NCI-H2196 (cell line): ENCODE measurements around the gene GOLGB1.
"Not testable (repeated sequence)": the region's sequence is repeated elsewhere in the genome, so short reads cannot be mapped to it uniquely, and the experiment has no call there.

ENCODE experiments used
- DNase-seq: peaks from one replicate; lab custom pipeline; 2025; ENCODE audit not compliant: unreplicated experiment; lab: John Stamatoyannopoulos, UW

GOLGB1 gene, protein sequence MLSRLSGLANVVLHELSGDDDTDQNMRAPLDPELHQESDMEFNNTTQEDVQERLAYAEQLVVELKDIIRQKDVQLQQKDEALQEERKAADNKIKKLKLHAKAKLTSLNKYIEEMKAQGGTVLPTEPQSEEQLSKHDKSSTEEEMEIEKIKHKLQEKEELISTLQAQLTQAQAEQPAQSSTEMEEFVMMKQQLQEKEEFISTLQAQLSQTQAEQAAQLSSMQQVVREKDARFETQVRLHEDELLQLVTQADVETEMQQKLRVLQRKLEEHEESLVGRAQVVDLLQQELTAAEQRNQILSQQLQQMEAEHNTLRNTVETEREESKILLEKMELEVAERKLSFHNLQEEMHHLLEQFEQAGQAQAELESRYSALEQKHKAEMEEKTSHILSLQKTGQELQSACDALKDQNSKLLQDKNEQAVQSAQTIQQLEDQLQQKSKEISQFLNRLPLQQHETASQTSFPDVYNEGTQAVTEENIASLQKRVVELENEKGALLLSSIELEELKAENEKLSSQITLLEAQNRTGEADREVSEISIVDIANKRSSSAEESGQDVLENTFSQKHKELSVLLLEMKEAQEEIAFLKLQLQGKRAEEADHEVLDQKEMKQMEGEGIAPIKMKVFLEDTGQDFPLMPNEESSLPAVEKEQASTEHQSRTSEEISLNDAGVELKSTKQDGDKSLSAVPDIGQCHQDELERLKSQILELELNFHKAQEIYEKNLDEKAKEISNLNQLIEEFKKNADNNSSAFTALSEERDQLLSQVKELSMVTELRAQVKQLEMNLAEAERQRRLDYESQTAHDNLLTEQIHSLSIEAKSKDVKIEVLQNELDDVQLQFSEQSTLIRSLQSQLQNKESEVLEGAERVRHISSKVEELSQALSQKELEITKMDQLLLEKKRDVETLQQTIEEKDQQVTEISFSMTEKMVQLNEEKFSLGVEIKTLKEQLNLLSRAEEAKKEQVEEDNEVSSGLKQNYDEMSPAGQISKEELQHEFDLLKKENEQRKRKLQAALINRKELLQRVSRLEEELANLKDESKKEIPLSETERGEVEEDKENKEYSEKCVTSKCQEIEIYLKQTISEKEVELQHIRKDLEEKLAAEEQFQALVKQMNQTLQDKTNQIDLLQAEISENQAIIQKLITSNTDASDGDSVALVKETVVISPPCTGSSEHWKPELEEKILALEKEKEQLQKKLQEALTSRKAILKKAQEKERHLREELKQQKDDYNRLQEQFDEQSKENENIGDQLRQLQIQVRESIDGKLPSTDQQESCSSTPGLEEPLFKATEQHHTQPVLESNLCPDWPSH (N-terminal part only)

DNA sequence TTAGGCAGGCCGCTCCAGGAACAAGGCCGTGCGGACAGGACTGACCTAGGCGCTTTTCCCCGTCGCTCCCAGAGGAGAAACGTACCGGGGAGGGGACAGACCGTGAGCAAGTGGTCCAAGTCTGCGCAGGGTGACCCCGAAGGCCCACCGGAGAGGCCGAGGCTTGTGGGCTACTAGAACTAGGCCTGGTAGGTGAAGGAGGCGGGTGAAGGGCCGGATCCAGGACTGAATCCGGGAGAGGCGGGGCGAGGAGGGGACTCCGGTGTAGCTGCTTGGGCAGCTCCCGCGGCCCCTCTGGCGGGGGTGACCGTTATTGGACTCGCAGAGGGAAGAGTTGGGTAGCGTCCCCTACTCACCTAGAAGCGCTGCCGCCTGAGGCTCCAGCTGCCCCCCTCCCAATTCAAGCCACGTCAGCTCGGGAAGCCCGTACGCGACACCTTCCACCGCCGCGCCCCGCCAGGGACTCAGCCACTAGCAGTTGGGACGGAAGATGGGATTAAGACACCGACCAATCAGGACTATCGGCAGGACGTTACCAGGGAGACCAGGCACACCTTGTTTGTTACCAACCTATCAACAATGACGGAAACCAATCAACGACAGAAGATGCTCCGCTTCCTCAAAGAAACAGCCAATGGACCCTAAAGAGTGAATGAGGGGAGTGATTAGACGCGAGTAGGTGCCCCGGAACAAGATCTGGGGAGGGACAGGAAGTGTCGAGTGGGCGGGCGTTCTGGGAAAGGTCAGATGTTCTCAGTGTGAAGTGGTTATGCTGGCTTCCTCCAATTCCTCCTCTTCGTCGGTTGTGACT, at the start of gene GOLGB1:
Gene GOLGB1 (minus strand): TSS at position 466 of the 811 bp plus-strand sequence. CDS start 18,770 bp downstream, outside the sequence.
- peak; percentile 100 for DNase-seq

DNA sequence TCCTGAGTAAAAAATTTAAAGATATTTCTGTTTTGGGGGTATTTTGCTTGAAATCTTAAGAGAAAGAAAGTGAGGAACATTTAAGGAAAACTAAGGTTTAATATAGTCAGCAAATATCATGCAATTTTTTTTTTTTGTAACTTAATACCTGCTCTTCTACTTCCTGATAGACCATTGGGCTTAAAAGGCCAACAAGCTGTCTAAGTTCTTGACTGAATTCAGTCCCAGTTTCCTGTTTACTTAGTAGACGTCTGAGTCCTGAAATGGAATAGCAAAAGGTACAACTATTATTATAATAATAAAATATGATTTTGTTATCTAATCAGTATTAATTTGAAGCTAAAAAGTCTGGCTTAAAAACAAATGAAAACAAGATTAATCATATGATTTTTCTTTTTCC, 47.4 kb upstream of the GOLGB1 start:
- DNase-seq: no peak

DNA sequence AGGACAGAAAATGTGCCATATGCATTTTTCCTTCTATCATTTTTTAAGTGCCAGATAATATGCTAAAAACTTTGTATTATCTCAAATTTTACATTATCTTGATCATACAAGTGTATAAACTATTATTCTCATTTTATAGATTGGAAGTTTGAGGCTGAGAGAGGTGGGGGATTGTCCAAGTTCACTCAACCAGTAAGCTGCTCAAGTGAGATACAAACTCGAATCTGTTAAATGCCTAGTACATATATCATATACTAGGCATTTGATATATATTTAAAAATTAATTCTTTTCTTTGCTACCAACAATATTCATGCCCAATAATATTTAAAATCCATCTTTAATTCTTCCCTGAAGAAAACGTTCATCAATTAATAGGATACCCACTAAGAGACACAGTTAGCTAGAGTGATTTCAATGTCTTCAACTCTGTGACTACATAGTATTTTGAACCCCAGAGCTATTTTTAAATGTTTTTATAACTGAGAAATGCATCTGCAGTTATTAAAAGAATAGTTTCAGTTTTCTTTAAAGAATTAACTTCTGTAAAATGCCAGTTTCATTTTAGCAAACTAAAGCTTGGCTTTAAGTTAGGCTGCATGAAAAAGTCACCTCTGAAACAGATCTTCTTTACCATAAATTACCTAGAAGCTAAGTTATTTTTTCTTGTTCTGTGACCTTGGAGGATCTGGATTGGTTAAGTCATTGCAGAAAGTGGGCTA, 44.9 kb upstream of the GOLGB1 start:
- no peak for DNase-seq

DNA sequence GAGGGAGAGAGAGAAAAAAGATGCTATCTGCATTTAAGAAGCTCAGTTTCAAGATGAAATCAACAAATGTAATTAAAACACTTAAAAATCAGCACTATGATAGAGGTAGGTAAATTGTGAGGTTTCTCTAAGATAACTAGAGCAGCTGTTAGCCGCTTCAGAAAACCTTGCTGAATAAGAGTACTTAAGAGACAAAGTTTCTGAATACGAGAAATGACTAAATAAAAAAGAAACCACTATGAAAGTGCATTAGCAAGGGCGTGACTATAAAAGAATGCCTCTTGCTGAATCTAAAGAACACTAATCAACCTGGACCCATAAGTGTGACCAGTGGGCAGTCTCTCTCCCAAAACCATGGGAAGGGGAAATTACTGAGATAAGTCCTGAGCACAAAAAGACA, 43.5 kb upstream of the GOLGB1 start:
- no peak for DNase-seq

- no peak for DNase-seq
These were observed 36.9 kb upstream of the GOLGB1 start for GRCh38 chr3:121786485-121786884.

- not testable (repeated sequence) for DNase-seq
These were observed 33.2 kb upstream of the GOLGB1 start for GRCh38 chr3:121782784-121783183.

GRCh38 chr3:121781611-121782010, 32.1 kb upstream of the GOLGB1 start:
- no peak for DNase-seq

GRCh38 chr3:121775095-121775494, 25.6 kb upstream of the GOLGB1 start:
- DNase-seq: not testable (repeated sequence)

- no peak for DNase-seq
These were observed 19.7 kb upstream of the GOLGB1 start for GRCh38 chr3:121769246-121769645.

DNA sequence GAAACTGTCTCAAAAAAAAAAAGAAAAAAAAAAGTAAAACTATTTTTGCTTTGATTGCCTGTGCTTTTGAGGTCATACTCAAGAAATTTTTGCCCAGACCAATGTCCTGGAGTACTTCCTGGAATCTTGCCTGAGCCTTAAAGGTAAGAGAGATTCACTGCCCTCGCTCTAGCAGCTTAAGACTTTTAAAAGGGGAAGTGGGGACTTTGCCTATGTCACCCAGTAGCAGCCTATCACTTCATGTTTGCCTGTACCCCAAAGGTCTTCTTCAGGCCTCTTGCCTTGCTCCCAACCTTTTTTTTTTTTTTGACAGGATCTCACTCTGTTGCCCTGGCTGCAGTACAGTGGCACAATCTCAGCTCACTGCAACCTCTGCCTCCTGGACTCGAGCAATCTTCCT, 18.9 kb upstream of the GOLGB1 start:
- no peak for DNase-seq

DNA sequence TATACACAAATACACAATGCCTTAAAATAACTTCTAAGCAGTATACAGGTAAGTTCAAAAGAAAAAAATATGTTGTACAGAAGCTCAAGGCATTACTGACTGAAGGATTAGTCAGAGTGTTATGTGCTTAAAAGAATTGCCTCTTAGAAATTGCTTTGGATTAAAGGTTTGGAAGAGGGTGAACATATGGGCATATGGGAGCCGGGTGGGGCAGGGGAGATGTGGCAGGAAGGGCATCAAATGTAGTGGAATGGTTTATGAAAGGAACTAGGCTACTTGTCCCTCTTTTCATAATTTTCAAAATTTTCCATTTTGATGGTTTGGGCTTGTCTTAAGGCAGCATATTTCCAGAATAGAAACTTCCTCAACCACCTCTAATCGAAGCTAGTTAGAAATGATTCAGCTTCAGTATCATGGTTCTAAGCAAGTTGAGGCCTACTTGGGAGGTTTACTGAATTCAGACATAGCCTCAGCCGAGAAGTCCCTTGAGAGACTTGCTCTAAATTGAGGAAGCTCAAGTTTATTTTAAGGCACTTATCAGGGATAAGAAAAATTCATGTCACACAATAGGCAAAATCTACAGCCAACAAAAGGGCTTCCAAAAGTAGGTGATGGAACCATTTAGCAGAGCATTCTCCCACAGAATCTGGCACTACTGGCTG, 10.1 kb upstream of the GOLGB1 start:
- DNase-seq: no peak

GRCh38 chr3:121758727-121759450, 9.3 kb upstream of the GOLGB1 start:
- no peak for DNase-seq

- no peak for DNase-seq
These were observed 8.4 kb upstream of the GOLGB1 start for GRCh38 chr3:121757812-121758545.

- DNase-seq: no peak
These were observed 7.7 kb upstream of the GOLGB1 start for GRCh38 chr3:121757087-121757811.

GRCh38 chr3:121752772-121753171, 3.2 kb upstream of the GOLGB1 start:
- no peak for DNase-seq

DNA sequence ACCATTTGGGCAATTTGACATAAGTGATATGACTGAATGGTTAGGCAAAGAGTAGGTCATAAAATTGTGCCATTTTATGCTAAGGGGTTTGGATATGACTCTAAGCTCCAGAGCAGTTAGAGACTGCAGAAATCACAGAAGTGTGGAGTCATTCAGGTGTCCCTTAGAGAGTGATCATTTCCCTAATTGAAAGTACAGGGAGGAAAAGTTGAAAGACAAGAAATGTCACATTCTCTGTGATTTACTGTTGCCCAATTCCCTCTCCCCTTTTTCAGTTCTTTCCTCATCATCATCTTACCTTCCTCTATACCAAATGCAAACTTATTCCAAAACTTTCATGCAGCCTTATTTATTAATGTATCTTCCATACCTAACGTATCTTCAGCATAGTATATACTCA, 2.7 kb upstream of the GOLGB1 start:
- DNase-seq: no peak

GRCh38 chr3:121750087-121750415, 510 bp upstream of the GOLGB1 start:
- DNase-seq: no peak
